Measurements from ENCODE around the gene DPH3.

DNA sequence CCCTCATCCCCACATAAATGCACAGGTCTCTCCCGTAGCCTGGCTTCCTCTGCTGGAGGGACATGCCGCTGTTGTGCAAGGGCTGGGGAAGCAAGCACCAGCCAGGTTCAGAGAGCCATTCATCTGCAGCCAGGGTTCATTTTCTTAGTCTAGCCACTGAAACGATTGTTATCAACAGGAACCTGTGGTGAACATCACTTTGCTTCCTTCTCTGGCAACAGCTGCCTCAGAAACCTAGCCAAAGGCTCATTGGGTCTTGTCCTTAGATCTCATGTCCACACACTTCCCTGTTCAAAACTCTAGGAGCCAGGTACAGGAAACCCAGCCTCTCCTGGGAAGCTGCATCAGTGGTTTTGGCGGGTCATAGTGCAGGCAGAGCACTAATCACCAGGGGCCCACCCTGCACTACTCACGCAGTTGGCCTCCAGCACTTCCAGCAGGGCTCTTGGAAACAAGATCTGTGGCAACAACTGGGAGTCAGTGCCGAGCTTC is 47.3 kb upstream of the DPH3 start:
- TF ChIP-seq EZH2phosphoT487 (IDR thresholded peaks at IDR 0.05; ENCODE audit: borderline replicate concordance, low read depth, low read length): no peak
- TF ChIP-seq, protein P1, sequence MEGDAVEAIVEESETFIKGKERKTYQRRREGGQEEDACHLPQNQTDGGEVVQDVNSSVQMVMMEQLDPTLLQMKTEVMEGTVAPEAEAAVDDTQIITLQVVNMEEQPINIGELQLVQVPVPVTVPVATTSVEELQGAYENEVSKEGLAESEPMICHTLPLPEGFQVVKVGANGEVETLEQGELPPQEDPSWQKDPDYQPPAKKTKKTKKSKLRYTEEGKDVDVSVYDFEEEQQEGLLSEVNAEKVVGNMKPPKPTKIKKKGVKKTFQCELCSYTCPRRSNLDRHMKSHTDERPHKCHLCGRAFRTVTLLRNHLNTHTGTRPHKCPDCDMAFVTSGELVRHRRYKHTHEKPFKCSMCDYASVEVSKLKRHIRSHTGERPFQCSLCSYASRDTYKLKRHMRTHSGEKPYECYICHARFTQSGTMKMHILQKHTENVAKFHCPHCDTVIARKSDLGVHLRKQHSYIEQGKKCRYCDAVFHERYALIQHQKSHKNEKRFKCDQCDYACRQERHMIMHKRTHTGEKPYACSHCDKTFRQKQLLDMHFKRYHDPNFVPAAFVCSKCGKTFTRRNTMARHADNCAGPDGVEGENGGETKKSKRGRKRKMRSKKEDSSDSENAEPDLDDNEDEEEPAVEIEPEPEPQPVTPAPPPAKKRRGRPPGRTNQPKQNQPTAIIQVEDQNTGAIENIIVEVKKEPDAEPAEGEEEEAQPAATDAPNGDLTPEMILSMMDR (conservative IDR thresholded peaks at IDR 0.05; ENCODE audit: low read length): no peak

Data from OCI-LY7 (cell line).